ENCODE results near the gene B3GALT6.

DNA sequence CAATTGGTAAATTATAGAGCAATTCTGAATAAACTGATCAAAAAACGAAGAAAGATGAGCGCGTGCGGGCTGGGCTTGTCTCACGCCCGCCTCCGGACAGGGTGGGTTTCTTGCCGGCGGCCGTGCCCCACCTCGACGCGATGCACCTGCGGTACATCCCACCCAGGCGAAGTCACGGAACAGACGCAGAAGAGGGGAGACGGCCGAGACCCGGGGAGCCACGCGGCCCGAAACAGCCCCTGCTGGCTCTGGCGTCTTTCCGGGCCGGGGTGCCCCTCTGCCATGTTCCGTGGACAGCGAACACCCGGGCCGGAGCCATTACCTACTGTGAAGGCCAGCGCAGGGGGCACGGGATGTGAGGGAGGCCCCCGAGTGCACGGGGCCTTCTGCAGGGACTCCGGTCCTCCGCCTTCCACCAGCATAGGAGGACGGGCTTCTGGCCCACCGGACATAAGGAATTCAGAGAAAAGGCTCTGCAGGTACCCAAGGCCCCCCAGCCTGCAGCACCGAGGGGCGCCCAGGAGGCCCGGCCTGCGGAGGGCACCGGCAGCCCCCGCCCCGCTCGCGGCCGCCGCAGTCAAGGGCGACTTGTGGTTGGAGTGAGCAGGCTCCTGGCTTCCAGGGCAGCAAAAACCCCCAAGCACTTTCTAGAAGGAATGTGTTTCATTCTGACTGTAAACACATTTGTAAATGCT, 22.1 kb downstream of the B3GALT6 start:
- TF ChIP-seq TAF1 (IDR thresholded peaks at IDR 0.05; ENCODE audit: low read depth, low read length) (no peak), POLR2A (IDR thresholded peaks at IDR 0.05; ENCODE audit: low read depth, low read length) (no peak), POLR2AphosphoS5 (IDR thresholded peaks at IDR 0.05; ENCODE audit: low read depth, low read length) (no peak), PAX5 (IDR thresholded peaks at IDR 0.05; ENCODE audit: insufficient read depth, low read length, severe bottlenecking) (no peak), POU2F2 (IDR thresholded peaks at IDR 0.05; ENCODE audit: low read depth, low read length) (no peak)

All from GM12891 (cell line).